CD4-positive, alpha-beta T cell (primary cell): ENCODE results near the gene GNA15. TPM values are rescaled to one million over a fixed set of nuclear protein-coding genes. Genes with fewer than 3 reads are reported as not detected.

Experiments used
- ATAC-seq: fragments of 200-7000 bp; cut with Tn5 transposase; one replicate; pipeline ENCODE4 v1.10.0; 2022; ENCODE audit warnings: mild to moderate bottlenecking; ENCODE audit not compliant: poor library complexity
- CTCF ChIA-PET: fragments of 350-600 bp; sonication (Branson Sonifier 250); formaldehyde crosslinking; loops from one replicate; lab custom pipeline; 2021; ENCODE audit warnings: antibody characterized with exemption, inconsistent platforms; lab: Charles Lee
- POLR2A ChIA-PET: fragments of 350-600 bp; sonication (Branson Sonifier 250); formaldehyde crosslinking; loops from one replicate; lab custom pipeline; 2021; ENCODE audit warnings: antibody characterized with exemption, inconsistent platforms; lab: Charles Lee
- DNase-seq, 14 experiments: peaks; one replicate each; pipeline ENCODE4 v3.0.0-alpha.2; 2013 to 2020; ENCODE audit warnings: mixed read lengths in 2 of 14
- H3K27ac ChIP-seq, 2 donors: one replicate each; pipeline versions ENCODE4 v1.5.1 to v1.7.0; 2013; ENCODE audit warnings: low read length in 2 of 2, low read depth in 1 of 2, mild to moderate bottlenecking in 1 of 2
- H3K27me3 ChIP-seq, 2 experiments: 1 replicate in 1 of 2; 2 replicates in 1 of 2; pipeline versions ENCODE4 v1.6.1 to v1.7.0; 2013; ENCODE audit warnings: low read length in 2 of 2, control low read depth in 1 of 2, mild to moderate bottlenecking in 1 of 2, moderate library complexity in 1 of 2; ENCODE audit not compliant: insufficient read depth in 2 of 2, control insufficient read depth in 1 of 2
- H3K36me3 ChIP-seq: one replicate; pipeline ENCODE4 v1.6.1; 2013; ENCODE audit warnings: low read length, control low read depth; ENCODE audit not compliant: insufficient read depth
- H3K4me1 ChIP-seq: one replicate; pipeline ENCODE4 v1.6.1; 2013; ENCODE audit warnings: low read length, control low read depth; ENCODE audit not compliant: insufficient read depth
- H3K4me3 ChIP-seq: one replicate; pipeline ENCODE4 v1.5.1; 2013; ENCODE audit warnings: mild to moderate bottlenecking, low read length, moderate library complexity
- H3K9me3 ChIP-seq, 2 experiments: 1 replicate in 1 of 2; 2 replicates in 1 of 2; pipeline versions ENCODE4 v1.6.1 to v1.7.0; 2013; ENCODE audit warnings: low read length in 2 of 2, mild to moderate bottlenecking in 2 of 2, control low read depth in 1 of 2, moderate library complexity in 1 of 2; ENCODE audit not compliant: control insufficient read depth in 1 of 2, insufficient read depth in 1 of 2
- H3K27ac Mint-ChIP-seq: one replicate; pipeline ENCODE4 v1.8.0; 2020; ENCODE audit warnings: mixed read lengths
- H3K27me3 Mint-ChIP-seq: one replicate; pipeline ENCODE4 v1.8.0; 2021; ENCODE audit warnings: mixed read lengths
- H3K36me3 Mint-ChIP-seq: one replicate; pipeline ENCODE4 v1.8.0; 2021; ENCODE audit warnings: low read depth, mixed read lengths
- H3K4me1 Mint-ChIP-seq: one replicate; pipeline ENCODE4 v1.8.0; 2021; ENCODE audit warnings: low read depth, mixed read lengths
- H3K4me3 Mint-ChIP-seq: one replicate; pipeline ENCODE4 v1.8.0; 2020; ENCODE audit warnings: mild to moderate bottlenecking, mixed read lengths
- H3K9me3 Mint-ChIP-seq: one replicate; pipeline ENCODE4 v1.8.0; 2020; ENCODE audit warnings: mixed read lengths
- intact Hi-C, 2 experiments: fragments of 100-400 bp; cut with DNase I in 1 of 2; cut with micrococcal nuclease in 1 of 2; formaldehyde crosslinking; loops; one replicate each; pipeline versions ENCODE4 v1.15.1 to v1.9.0; 2023 to 2025; cut with DNase I, micrococcal nuclease
- total RNA-seq, 174 experiments: library from RNA in 2 of 174; stranded (reverse) in 2 of 174; gene quantifications; one replicate each; pipeline ENCODE4 v1.2.3 and lab custom pipeline; 2021 to 2026
- TF ChIP-seq, protein P1 (sequence below): fragments of 200-600 bp; IDR thresholded peaks from one replicate; pipeline ENCODE4 v1.8.0; 2022; ENCODE audit warnings: antibody characterized with exemption, mild to moderate bottlenecking

Gene GNA15
- total RNA-seq, 2 experiments from 2014 or later, result 12.1 to 14.9 TPM

DNA sequence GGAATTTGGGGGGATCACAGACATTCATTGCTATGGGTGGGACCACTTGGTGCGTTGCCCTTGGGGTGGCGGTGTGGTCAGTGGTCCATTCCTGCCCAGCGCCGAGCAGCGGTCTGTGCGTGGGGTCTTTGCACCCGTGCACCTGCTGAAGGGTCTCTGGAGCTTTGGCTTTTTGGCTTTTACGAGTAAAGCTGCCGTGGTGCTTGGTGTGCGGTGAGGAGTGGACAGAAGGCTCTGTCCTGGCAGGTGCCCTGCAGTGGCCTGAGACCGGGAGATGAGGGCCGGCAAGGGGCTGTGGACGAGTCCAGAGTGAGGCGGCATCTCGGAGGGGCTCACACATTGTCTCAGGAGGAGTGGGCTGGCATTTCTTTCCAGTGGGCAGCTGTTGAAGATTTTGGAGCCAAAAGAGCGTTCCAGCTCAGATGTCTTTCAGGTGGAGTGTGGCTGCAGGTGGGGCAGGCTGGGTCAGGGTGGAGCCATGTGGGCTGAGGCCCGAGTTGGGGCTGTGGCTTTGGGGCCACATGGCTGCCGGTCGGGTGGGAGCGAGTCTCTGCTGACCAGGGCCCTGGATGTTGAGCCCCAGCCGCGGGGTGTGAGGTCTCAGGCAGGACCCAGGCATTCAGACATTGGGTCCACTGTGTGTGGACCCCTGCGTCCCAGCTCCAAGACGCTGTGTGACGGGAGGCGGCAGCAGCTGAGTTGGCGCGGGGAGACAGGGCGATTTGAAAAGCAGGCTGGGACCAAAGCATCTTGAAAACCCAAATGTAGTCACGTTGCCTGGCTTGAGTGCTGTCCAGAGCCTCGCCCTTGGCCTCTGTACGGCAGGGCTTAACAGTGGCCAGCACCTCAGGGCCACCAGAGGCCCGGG lies 30.0 kb upstream of the GNA15 start:
- ChIA-PET CTCF (interaction anchor here (1.1 to 3.1 kb wide), 2 partner anchors 30 to 156 kb away, joined by 3 to 26 read pairs; no protein-coding TSS in a partner anchor), POLR2A (no interaction called here)
- Mint-ChIP-seq H3K36me3 (no peaks in the 10 kb centered on the region), H3K9me3 (no peaks in the 10 kb centered on the region), H3K4me3 (no peak overlapping the region), H3K27me3 (peaks cover 3% of the 10 kb centered on the region), H3K27ac (no peak overlapping the region), H3K4me1 (peaks cover 11% of the 10 kb centered on the region)
- ATAC-seq, result no peak
- Histone ChIP-seq H3K27ac (no peak overlapping the region), H3K36me3 (no peaks in the 10 kb centered on the region), H3K4me3 (no peak overlapping the region), H3K4me1 (peaks cover 18% of the 10 kb centered on the region), H3K27me3 (no peaks in the 10 kb centered on the region), H3K9me3 (no peaks in the 10 kb centered on the region)
- peak in 1 of 14 experiments; percentile 12 for DNase-seq
- TF ChIP-seq, protein P1, sequence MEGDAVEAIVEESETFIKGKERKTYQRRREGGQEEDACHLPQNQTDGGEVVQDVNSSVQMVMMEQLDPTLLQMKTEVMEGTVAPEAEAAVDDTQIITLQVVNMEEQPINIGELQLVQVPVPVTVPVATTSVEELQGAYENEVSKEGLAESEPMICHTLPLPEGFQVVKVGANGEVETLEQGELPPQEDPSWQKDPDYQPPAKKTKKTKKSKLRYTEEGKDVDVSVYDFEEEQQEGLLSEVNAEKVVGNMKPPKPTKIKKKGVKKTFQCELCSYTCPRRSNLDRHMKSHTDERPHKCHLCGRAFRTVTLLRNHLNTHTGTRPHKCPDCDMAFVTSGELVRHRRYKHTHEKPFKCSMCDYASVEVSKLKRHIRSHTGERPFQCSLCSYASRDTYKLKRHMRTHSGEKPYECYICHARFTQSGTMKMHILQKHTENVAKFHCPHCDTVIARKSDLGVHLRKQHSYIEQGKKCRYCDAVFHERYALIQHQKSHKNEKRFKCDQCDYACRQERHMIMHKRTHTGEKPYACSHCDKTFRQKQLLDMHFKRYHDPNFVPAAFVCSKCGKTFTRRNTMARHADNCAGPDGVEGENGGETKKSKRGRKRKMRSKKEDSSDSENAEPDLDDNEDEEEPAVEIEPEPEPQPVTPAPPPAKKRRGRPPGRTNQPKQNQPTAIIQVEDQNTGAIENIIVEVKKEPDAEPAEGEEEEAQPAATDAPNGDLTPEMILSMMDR, result no peak
- intact Hi-C loops, result no loop called here

- Histone ChIP-seq H3K9me3 (no peaks in the 10 kb centered on the region), H3K4me1 (peaks cover 18% of the 10 kb centered on the region), H3K36me3 (no peaks in the 10 kb centered on the region), H3K27ac (no peak overlapping the region), H3K27me3 (no peaks in the 10 kb centered on the region), H3K4me3 (no peak overlapping the region)
- ChIA-PET POLR2A (no interaction called here), CTCF (interaction anchor here (1.1 kb wide), 1 partner anchor 31 kb away, joined by 3 read pairs; no protein-coding TSS in a partner anchor)
- ATAC-seq, result no peak
- H3K27ac Mint-ChIP-seq, result no peak overlapping the region
- no peaks in the 10 kb centered on the region for H3K36me3 Mint-ChIP-seq
- peaks cover 11% of the 10 kb centered on the region for H3K4me1 Mint-ChIP-seq
- peaks cover 3% of the 10 kb centered on the region for H3K27me3 Mint-ChIP-seq
- H3K9me3 Mint-ChIP-seq, result no peaks in the 10 kb centered on the region
- TF ChIP-seq, protein P1, result no peak
- DNase-seq, result peak in 1 of 14 experiments; percentile 13
- intact Hi-C loops, result no loop called here
- no peak overlapping the region for H3K4me3 Mint-ChIP-seq
Measured at GRCh38 chr19:3106509-3107141, 29.2 kb upstream of the GNA15 start.

GRCh38 chr19:3107658-3108057 lies 28.2 kb upstream of the GNA15 start:
- Histone ChIP-seq H3K36me3 (no peaks in the 10 kb centered on the region), H3K27ac (no peak overlapping the region), H3K4me1 (peaks cover 18% of the 10 kb centered on the region), H3K9me3 (no peaks in the 10 kb centered on the region), H3K27me3 (no peaks in the 10 kb centered on the region), H3K4me3 (no peak overlapping the region)
- ATAC-seq (no peak), DNase-seq (peak in 1 of 14 experiments; percentile 22)
- Mint-ChIP-seq H3K27ac (no peak overlapping the region), H3K4me3 (no peak overlapping the region), H3K27me3 (peaks cover 3% of the 10 kb centered on the region), H3K9me3 (no peaks in the 10 kb centered on the region), H3K4me1 (peaks cover 11% of the 10 kb centered on the region), H3K36me3 (no peaks in the 10 kb centered on the region)
- ChIA-PET CTCF (interaction anchor here (1.5 to 1.7 kb wide), 3 partner anchors 22 to 72 kb away, joined by 4 to 8 read pairs (median 8); no protein-coding TSS in a partner anchor), POLR2A (no interaction called here)
- TF ChIP-seq, protein P1, result no peak
- intact Hi-C loops, result loop anchor here (1.0 to 2.0 kb wide), 3 partner anchors 31 to 145 kb away; no protein-coding TSS in a partner anchor
